Activated CD8-positive, alpha-beta T cell treated with anti-CD3 and anti-CD28 coated beads for 36 hours (primary cell): ENCODE results near the gene CDC42EP1. TPM values are rescaled to one million over a fixed set of nuclear protein-coding genes. Genes with fewer than 3 reads are reported as not detected.

Experiments used
- ATAC-seq: fragments of 200-7000 bp; cut with Tn5 transposase; one replicate; pipeline ENCODE4 v1.10.0; 2021; ENCODE audit warnings: mild to moderate bottlenecking, moderate library complexity
- CTCF ChIA-PET: fragments of 350-600 bp; sonication (Branson Sonifier 250); formaldehyde crosslinking; loops from one replicate; lab custom pipeline; 2021; ENCODE audit warnings: antibody characterized with exemption; lab: Charles Lee
- POLR2A ChIA-PET: fragments of 350-600 bp; sonication (Branson Sonifier 250); formaldehyde crosslinking; loops from one replicate; lab custom pipeline; 2021; ENCODE audit warnings: antibody characterized with exemption; lab: Charles Lee
- DNase-seq: peaks from one replicate; pipeline ENCODE4 v3.0.0-alpha.2; 2020
- H3K27ac Mint-ChIP-seq: one replicate; pipeline ENCODE4 v1.8.0; 2021; ENCODE audit warnings: mild to moderate bottlenecking, mixed read lengths
- H3K27me3 Mint-ChIP-seq: one replicate; pipeline ENCODE4 v1.8.0; 2021; ENCODE audit warnings: mixed read lengths
- H3K36me3 Mint-ChIP-seq: one replicate; pipeline ENCODE4 v1.8.0; 2021; ENCODE audit warnings: low read depth, mixed read lengths
- H3K4me1 Mint-ChIP-seq: one replicate; pipeline ENCODE4 v1.8.0; 2021; ENCODE audit warnings: low read depth, mixed read lengths
- H3K4me3 Mint-ChIP-seq: one replicate; pipeline ENCODE4 v1.8.0; 2021; ENCODE audit warnings: mild to moderate bottlenecking, moderate library complexity, mixed read lengths
- H3K9me3 Mint-ChIP-seq: one replicate; pipeline ENCODE4 v1.8.0; 2021; ENCODE audit warnings: mixed read lengths
- intact Hi-C: fragments of 100-400 bp; cut with micrococcal nuclease; formaldehyde crosslinking; loops from one replicate; pipeline ENCODE4 v1.10.0; 2022
- total RNA-seq, 2 experiments: library from RNA; stranded (reverse); gene quantifications; one replicate each; pipeline ENCODE4 v1.2.3, GENCODE V29; 2021
- TF ChIP-seq, protein P1 (sequence below): fragments of 200-600 bp; IDR thresholded peaks from one replicate; pipeline ENCODE4 v1.8.0; 2022; ENCODE audit warnings: antibody characterized with exemption, mild to moderate bottlenecking

The CDC42EP1 gene
- total RNA-seq, 2 experiments from 2014 or later, result 0.59 to 0.72 TPM

DNA sequence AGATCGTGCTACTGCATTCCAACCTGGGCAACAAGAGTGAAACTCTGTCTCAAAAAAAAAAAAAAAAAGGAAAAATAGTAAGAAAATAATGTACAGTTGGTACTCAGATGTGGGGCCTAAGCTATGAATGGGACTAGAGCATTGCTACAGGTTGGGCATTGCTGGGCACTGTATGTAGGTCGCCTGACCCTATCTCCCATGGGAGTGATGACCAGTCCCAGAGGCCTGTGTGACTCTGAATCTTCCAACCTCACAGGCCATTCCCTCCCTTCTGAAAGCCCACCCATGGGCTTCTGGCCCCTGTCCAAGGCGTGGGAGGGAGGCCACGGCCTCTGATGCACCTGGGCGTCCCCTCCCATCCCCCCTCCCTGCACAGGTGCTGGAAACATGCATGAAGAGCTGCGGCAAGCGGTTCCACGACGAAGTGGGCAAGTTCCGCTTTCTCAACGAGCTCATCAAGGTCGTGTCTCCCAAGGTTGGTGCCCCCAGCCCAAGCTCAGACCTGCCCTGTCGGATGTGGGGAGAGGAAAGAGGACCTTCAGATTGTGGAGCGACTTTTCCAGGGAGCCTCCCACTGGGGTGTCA lies 57.9 kb downstream of the CDC42EP1 start:
- DNase-seq (no peak), ATAC-seq (no peak)
- TF ChIP-seq, protein P1, sequence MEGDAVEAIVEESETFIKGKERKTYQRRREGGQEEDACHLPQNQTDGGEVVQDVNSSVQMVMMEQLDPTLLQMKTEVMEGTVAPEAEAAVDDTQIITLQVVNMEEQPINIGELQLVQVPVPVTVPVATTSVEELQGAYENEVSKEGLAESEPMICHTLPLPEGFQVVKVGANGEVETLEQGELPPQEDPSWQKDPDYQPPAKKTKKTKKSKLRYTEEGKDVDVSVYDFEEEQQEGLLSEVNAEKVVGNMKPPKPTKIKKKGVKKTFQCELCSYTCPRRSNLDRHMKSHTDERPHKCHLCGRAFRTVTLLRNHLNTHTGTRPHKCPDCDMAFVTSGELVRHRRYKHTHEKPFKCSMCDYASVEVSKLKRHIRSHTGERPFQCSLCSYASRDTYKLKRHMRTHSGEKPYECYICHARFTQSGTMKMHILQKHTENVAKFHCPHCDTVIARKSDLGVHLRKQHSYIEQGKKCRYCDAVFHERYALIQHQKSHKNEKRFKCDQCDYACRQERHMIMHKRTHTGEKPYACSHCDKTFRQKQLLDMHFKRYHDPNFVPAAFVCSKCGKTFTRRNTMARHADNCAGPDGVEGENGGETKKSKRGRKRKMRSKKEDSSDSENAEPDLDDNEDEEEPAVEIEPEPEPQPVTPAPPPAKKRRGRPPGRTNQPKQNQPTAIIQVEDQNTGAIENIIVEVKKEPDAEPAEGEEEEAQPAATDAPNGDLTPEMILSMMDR, result no peak
- POLR2A ChIA-PET, result interaction anchor here (1.0 to 5.0 kb wide), 6 partner anchors 8 to 68 kb away, joined by 3 to 28 read pairs (median 4); partner anchors contain the start of genes GGA1 and NOL12
- CTCF ChIA-PET, result interaction anchor here (3.3 to 41.4 kb wide), 2 partner anchors 11 to 38 kb away, joined by 20 to 1770 read pairs; partner anchors contain the start of genes LGALS1, NOL12, PDXP and SH3BP1
- H3K27ac Mint-ChIP-seq, result no peak overlapping the region
- intact Hi-C loops, result no loop called here
- H3K36me3 Mint-ChIP-seq, result peaks cover 7% of the 10 kb centered on the region
- no peak overlapping the region for H3K4me3 Mint-ChIP-seq
- no peaks in the 10 kb centered on the region for H3K4me1 Mint-ChIP-seq
- no peaks in the 10 kb centered on the region for H3K27me3 Mint-ChIP-seq
- no peaks in the 10 kb centered on the region for H3K9me3 Mint-ChIP-seq

DNA sequence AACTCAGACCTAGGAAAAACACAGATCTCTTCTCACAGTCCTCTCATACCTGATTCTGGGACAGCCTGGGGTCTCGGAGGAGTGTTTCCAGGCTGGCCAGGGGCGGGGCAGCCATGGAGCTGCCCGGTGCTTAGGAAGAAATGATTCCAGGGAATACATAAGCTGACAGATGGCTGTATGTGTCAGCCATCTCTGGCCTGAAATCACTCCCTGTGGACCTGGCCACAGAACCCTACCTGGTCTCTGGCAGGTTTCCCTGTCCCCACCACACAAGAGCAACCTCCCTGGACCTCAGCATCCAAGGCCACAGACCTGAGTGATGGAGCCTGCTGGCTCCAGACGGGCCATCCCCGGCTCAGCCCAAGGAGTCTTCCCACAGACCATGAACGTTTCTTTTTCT lies 58.4 kb downstream of the CDC42EP1 start:
- H3K27ac Mint-ChIP-seq, result no peak overlapping the region
- no peaks in the 10 kb centered on the region for H3K27me3 Mint-ChIP-seq
- peaks cover 2% of the 10 kb centered on the region for H3K4me1 Mint-ChIP-seq
- no peaks in the 10 kb centered on the region for H3K9me3 Mint-ChIP-seq
- CTCF ChIA-PET, result interaction anchor here (3.3 to 41.4 kb wide), 2 partner anchors 11 to 38 kb away, joined by 20 to 1770 read pairs; partner anchors contain the start of genes LGALS1, NOL12, PDXP and SH3BP1
- DNase-seq, result no peak
- H3K4me3 Mint-ChIP-seq, result no peak overlapping the region
- H3K36me3 Mint-ChIP-seq, result peaks cover 7% of the 10 kb centered on the region
- TF ChIP-seq, protein P1, result no peak
- intact Hi-C loops, result no loop called here
- POLR2A ChIA-PET, result interaction anchor here (0.7 to 5.0 kb wide), 4 partner anchors 9 to 67 kb away, joined by 3 to 28 read pairs (median 4); partner anchors contain the start of genes GGA1 and NOL12
- no peak for ATAC-seq

Other genes starting within 250 kb of the CDC42EP1 start
- under 1 TPM; 0.51 to 0.52 TPM for gene ELFN2, start 133.0 kb upstream of the CDC42EP1 start, total RNA-seq
- gene MFNG, start 74.1 kb upstream of the CDC42EP1 start, total RNA-seq, result 100 to 1,000 TPM; 155 to 160 TPM
- under 1 TPM; 0.09 to 0.18 TPM for gene CARD10, start 41.1 kb upstream of the CDC42EP1 start, total RNA-seq
- gene LGALS2, start 19.6 kb downstream of the CDC42EP1 start, total RNA-seq, result not detected
- gene GGA1, start 48.4 kb downstream of the CDC42EP1 start, total RNA-seq, result 10 to 100 TPM; 59.7 to 62.8 TPM
- gene SH3BP1, start 79.2 kb downstream of the CDC42EP1 start, total RNA-seq, result 100 to 1,000 TPM; 122 to 128 TPM
- 10 to 100 TPM; 51.3 to 51.5 TPM for gene PDXP, start 98.2 kb downstream of the CDC42EP1 start, total RNA-seq
- 100 to 1,000 TPM; 247 to 261 TPM for gene LGALS1, start 115.2 kb downstream of the CDC42EP1 start, total RNA-seq
- gene NOL12, start 125.9 kb downstream of the CDC42EP1 start, total RNA-seq, result 10 to 100 TPM; 36.8 to 38.8 TPM
- gene TRIOBP, start 136.6 kb downstream of the CDC42EP1 start, total RNA-seq, result 10 to 100 TPM; 17.8 to 20.7 TPM
- 10 to 100 TPM; 19.0 to 20.4 TPM for gene GCAT, start 247.5 kb downstream of the CDC42EP1 start, total RNA-seq